Stimulated activated CD4-positive, alpha-beta T cell treated with anti-CD3 and anti-CD28 coated beads, TNF-alpha, amount 100 ng/mL, for 48 hours (primary cell): ENCODE measurements around the gene NTNG1.
A peak's percentile ranks its signal among the peaks of the same experiment; 100 is the strongest.

Source experiments
- DNase-seq, 3 donors: peaks; one replicate each; pipeline ENCODE4 v3.0.0-alpha.2; 2020; ENCODE audit warnings: low read depth in 3 of 3

NTNG1 gene

GRCh38 chr1:107262467-107263286, 121.8 kb downstream of the NTNG1 start:
- no peak for DNase-seq

DNA sequence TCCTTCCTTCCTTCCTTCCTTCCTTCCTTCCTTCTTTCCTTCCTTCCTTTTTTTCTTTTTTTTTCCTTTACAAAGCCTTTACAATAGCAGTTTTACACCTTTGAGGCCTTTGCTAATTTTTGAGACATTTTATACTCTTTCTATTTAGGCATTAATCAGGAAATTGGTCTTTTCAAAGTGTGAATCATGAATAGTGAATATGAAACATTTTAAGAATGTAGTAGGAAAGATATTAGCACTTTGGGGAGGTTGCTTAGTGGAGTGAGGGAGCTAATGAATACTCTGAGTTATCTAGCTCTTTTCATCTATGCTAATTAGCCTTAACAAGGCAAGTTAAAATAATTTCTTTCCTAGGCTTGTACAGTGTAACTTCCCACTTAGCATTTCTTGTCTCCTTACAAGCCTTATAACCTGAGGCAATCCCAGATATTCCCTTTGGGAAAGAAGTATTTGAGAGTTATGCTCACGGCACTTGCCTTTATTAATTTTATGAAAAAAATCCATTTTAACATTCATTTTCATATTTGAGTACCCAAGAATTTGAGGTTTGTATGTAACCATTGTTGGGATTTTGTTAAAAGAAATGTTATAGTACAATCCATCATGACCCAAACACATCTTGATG, 122.6 kb downstream of the NTNG1 start:
- DNase-seq, result no peak

GRCh38 chr1:107264007-107264406, 123.2 kb downstream of the NTNG1 start:
- DNase-seq, result no peak

DNA sequence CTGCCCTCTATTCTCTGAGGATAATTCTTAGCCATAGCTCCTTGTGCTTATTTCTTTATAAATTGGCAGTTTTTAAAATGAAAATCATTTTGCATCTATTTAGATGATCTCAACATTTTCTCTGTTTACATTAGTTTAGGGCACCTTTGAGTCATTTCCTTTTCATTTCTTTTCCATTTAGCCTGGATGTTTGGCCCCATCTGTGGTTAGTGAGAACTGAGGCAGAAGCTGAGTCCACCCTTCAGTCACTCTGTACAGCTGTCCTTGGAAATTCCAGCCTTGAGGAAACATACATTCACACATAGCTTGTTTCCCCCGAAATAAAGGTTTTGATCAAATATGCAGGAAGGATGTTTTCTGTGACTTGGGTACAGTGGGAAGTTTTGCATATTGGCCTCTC, 123.7 kb downstream of the NTNG1 start:
- DNase-seq, result no peak

DNA sequence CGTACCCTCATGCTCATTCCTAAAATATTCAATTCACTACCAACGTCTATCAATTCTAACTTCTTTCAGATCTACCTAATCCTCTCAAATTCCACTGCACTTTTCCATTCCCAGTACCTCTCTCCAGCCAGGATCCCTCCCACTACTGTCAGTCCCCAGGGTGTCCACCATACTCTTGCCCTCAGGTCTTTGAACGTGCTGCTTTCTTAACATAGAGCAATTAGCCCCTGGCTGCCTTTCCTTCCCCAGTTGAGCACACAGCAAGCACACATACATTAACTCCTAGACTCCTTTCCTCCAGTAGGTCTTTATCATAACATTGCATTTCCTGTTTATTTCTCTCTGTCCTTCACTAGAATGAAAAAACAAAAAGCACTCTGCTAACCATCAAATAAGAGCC, 126.7 kb downstream of the NTNG1 start:
- no peak for DNase-seq

DNA sequence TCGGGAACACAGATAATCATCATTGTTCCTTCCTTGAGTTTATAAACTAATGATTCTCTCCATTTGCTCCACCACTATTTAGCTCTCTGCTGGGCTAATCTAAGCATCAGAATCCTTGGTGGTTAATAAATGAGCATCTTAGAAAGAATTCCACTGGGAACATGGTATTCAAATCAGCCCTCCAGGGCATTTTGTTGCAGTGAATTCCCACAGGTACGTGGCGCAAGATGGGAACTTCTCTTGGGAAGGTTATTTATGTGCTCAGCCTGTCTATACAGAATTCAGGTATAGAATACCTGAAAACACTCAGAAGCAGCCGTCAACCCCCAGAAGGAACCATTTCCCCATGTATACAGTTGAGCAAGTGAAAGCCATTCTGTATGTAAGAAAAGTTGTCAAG, 131.5 kb downstream of the NTNG1 start:
- no peak for DNase-seq

- DNase-seq, result no peak
Measured at GRCh38 chr1:107273515-107273914, 132.7 kb downstream of the NTNG1 start.

- no peak for DNase-seq
Measured at GRCh38 chr1:107274227-107274626, 133.4 kb downstream of the NTNG1 start.

- no peak for DNase-seq
Measured at GRCh38 chr1:107276247-107276646, 135.4 kb downstream of the NTNG1 start.

- peak in 1 of 3 donors; percentile 0 for DNase-seq
Measured at GRCh38 chr1:107277022-107277421, 136.2 kb downstream of the NTNG1 start.

GRCh38 chr1:107286125-107286524, 145.3 kb downstream of the NTNG1 start:
- no peak for DNase-seq

DNA sequence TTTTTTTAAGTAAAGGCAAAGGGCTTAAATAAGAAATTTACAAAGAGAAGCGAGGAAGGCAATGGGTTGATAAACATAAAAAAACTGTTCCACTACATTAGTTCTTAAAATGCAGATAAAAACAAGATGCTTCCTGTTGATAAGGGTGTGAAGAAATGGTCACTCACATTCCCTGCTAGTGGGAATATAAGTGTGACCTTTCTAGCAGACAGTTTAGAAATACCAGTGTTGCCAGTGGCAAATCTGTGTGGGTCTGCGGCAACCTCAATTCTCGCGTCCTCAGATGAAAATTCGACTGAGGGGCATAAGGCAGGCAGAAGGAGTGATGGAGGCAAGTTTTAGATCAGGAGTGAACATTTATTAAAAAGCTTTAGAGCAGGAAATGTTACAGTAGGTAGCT, 151.1 kb downstream of the NTNG1 start:
- DNase-seq, result no peak

DNA sequence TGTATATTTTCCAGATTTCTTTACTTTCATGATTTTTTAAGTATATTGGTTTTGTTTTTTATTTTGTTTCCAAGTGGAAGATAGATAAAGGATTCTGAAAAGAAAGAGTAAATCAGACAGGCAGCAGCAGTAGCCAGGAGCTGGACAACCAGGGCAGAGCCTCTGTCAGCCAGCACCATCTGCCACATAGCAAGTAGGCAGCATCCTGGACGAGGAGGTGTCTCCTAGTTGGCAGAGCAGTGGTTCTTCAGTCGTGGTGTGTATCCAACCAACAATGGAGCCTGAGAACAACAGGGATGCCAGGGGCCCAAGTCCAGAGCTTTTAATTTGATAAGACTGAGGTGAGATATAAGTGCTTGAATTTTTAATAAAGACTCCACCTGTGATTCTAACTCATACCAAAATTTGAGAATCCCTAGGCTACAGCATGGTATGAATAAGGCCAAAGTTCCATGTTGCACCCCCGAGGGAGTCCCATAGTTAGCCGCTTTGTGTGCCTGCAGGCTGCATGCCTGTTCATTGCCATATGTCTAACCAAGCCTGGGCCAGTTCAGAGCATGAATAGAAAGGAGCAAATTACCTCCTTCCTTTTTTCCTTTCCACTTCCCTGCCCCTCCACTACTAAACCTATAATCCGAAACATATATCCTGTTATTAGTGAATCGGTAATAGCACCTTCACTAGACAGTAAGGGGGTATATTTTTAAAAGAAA, 153.2 kb downstream of the NTNG1 start:
- no peak for DNase-seq

GRCh38 chr1:107294686-107295085, 153.8 kb downstream of the NTNG1 start:
- no peak for DNase-seq

- DNase-seq, result no peak
Measured at GRCh38 chr1:107297681-107298080, 156.8 kb downstream of the NTNG1 start.

DNA sequence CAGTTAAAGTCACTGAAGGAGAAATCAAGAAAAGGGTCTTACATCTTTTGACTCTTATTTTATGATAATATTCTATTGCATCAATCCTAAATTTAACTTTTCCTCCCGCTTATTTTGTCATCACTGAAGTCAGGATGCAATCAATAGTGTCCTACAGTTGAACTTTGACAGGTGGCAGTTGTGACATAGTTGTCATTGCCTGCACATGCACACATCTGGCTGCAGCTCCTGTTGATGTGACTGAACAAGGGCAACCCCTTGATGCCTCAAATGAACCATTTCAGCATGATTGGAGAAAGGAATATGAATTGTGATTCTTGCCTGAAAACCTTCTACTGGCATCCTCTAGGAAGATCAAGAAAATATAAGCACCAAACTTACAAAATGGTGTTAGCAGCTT, 157.7 kb downstream of the NTNG1 start:
- DNase-seq, result no peak

DNA sequence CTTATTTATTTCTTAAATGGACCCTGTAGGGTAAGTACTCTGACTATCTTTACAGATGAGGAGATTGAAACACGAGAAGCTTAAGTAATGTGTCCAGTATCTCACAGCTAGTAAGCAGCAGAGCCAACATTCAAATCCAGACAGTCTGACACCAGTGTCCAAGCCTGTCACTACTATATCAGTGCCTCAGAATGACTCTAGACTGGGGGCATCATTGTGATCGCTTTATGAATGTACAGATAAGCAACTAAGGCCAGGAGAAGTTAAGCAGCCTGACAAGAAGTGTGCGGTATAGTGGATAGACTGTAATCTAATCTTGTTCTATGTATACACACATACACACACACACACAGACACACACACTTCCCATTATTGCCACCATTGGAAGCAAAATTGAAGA, 158.7 kb downstream of the NTNG1 start:
- no peak for DNase-seq

- no peak for DNase-seq
Measured at GRCh38 chr1:107309962-107310361, 169.1 kb downstream of the NTNG1 start.

- DNase-seq, result no peak
Measured at GRCh38 chr1:107315652-107316051, 174.8 kb downstream of the NTNG1 start.

GRCh38 chr1:107318932-107319331, 178.1 kb downstream of the NTNG1 start:
- no peak for DNase-seq

- DNase-seq, result no peak
Measured at GRCh38 chr1:107323784-107324183, 182.9 kb downstream of the NTNG1 start.

GRCh38 chr1:107326824-107327445, 186.1 kb downstream of the NTNG1 start:
- no peak for DNase-seq
